Lung (tissue), 12 donors: ENCODE results near the gene ZNF254. TPM values are rescaled to one million over a fixed set of nuclear protein-coding genes. Genes with fewer than 3 reads are reported as not detected.

ENCODE experiments used
- ATAC-seq: fragments of 200-7000 bp; cut with Tn5 transposase; one replicate; pipeline ENCODE4 v1.9.1; 2020; ENCODE audit warnings: moderate number of reproducible peaks; ENCODE audit not compliant: insufficient read depth, low FRiP score
- DNase-seq, 3 donors: peaks; one replicate each; pipeline ENCODE4 v3.0.0-alpha.2; 2013 to 2017
- H3K27ac ChIP-seq, 2 donors: one replicate each; pipeline ENCODE4 v1.5.1; 2013; ENCODE audit warnings: mild to moderate bottlenecking in 2 of 2, moderate library complexity in 2 of 2, control low read depth in 1 of 2, inconsistent platforms in 1 of 2, low read depth in 1 of 2, low read length in 1 of 2
- H3K27me3 ChIP-seq, 3 donors: one replicate each; pipeline ENCODE4 v1.5.1; 2013; ENCODE audit warnings: low read length in 2 of 3; ENCODE audit not compliant: control insufficient read depth in 3 of 3, insufficient read depth in 3 of 3
- H3K36me3 ChIP-seq, 4 donors: one replicate each; pipeline ENCODE4 v1.5.1; 2013; ENCODE audit warnings: low read length in 4 of 4, mild to moderate bottlenecking in 1 of 4, moderate library complexity in 1 of 4; ENCODE audit not compliant: control insufficient read depth in 4 of 4, insufficient read depth in 4 of 4
- H3K4me1 ChIP-seq, 5 donors: one replicate each; pipeline ENCODE4 v1.5.1; 2013; ENCODE audit warnings: low read length in 5 of 5, mild to moderate bottlenecking in 2 of 5, moderate library complexity in 1 of 5; ENCODE audit not compliant: control insufficient read depth in 5 of 5, insufficient read depth in 5 of 5
- H3K4me3 ChIP-seq: one replicate; pipeline ENCODE4 v1.5.1; 2013; ENCODE audit warnings: mild to moderate bottlenecking, control low read depth, moderate library complexity
- H3K9ac ChIP-seq, 2 donors: one replicate each; pipeline ENCODE4 v1.5.1; 2013; ENCODE audit warnings: low read length in 2 of 2, control low read depth in 1 of 2; ENCODE audit not compliant: insufficient read depth in 1 of 2
- H3K9me3 ChIP-seq, 4 donors: one replicate each; pipeline ENCODE4 v1.5.1; 2013; ENCODE audit warnings: low read length in 3 of 4, mild to moderate bottlenecking in 1 of 4, moderate library complexity in 1 of 4; ENCODE audit not compliant: control insufficient read depth in 4 of 4, insufficient read depth in 3 of 4
- CTCF ChIP-seq: IDR thresholded peaks from 2 replicates; pipeline ENCODE4 v1.5.1; 2012; ENCODE audit warnings: mild to moderate bottlenecking; ENCODE audit errors: control extremely low read depth, extremely low read depth
- WGBS, 2 donors: extraction: QIAGEN DNeasy Blood & Tissue Kit; methylation state at CpG; one replicate each; pipeline ENCODE4 v1.1.7; 2013; 5-methylcytosine and 5-hydroxymethylcytosine counted together
- polyA plus RNA-seq, 2 donors: library from polyadenylated mRNA; stranded (reverse); fragments of 200-250 nt; gene quantifications; one replicate each; pipeline ENCODE4 v1.2.1, GENCODE V29; 2013
- total RNA-seq, 2 donors: library from RNA; depleted of rRNA in 1 of 2; stranded (reverse); fragments of >200 nt in 1 of 2; gene quantifications; one replicate each; pipeline ENCODE4 v1.2.1, GENCODE V29; 2014 to 2021
- donor health status: control.
- donor health status: control.
- donor health status: Bipolar disorder and iron deficiency.
- donor health status: healthy.
- donor health status: DM: yes; HTN: yes; CAD: no.

Gene ZNF254
- total and polyA plus RNA-seq, 4 donors = 4.5 to 68.7 (median 10.5) TPM

GRCh38 chr19:24140591-24140990 lies 53.6 kb downstream of the ZNF254 start:
- no peak for TF ChIP-seq CTCF
- no peaks in the 10 kb centered on the region for H3K27me3 ChIP-seq
- H3K4me3 ChIP-seq = no peak overlapping the region
- no peak overlapping the region for H3K9ac ChIP-seq
- no peaks in the 10 kb centered on the region for H3K4me1 ChIP-seq
- ATAC-seq (no peak), DNase-seq (no peak)
- H3K9me3 ChIP-seq = peaks cover 0 to 34% (median 16%) of the 10 kb centered on the region in 4 donors
- no peak overlapping the region for H3K27ac ChIP-seq
- H3K36me3 ChIP-seq = peaks cover 0 to 24% (median 5%) of the 10 kb centered on the region in 4 donors

- Histone ChIP-seq H3K27ac (no peak overlapping the region), H3K4me3 (no peak overlapping the region), H3K9ac (no peak overlapping the region), H3K4me1 (no peaks in the 10 kb centered on the region), H3K27me3 (no peaks in the 10 kb centered on the region), H3K36me3 (peaks cover 0 to 24% (median 7%) of the 10 kb centered on the region in 4 donors), H3K9me3 (peaks cover 0 to 33% (median 16%) of the 10 kb centered on the region in 4 donors)
- TF ChIP-seq CTCF = no peak
- no peak for DNase-seq
- ATAC-seq = no peak
These were observed 54.6 kb downstream of the ZNF254 start for GRCh38 chr19:24141612-24142011.

GRCh38 chr19:24142771-24143170 lies 55.8 kb downstream of the ZNF254 start:
- no peaks in the 10 kb centered on the region for H3K27me3 ChIP-seq
- no peak overlapping the region for H3K9ac ChIP-seq
- peaks cover 3 to 15% (median 5%) of the 10 kb centered on the region in 4 donors for H3K36me3 ChIP-seq
- no peak overlapping the region for H3K4me3 ChIP-seq
- ATAC-seq = no peak
- peaks cover 0 to 25% (median 14%) of the 10 kb centered on the region in 4 donors for H3K9me3 ChIP-seq
- WGBS, 2 donors = 98 to 100% methylated on average over 3 of the region's 3 CpGs
- no peak overlapping the region for H3K27ac ChIP-seq
- no peaks in the 10 kb centered on the region for H3K4me1 ChIP-seq
- no peak for DNase-seq
- TF ChIP-seq CTCF = no peak

GRCh38 chr19:24159707-24160106 lies 72.7 kb downstream of the ZNF254 start:
- WGBS, 2 donors = 82 to 89% methylated on average over 2 of the region's 2 CpGs
- Histone ChIP-seq H3K9me3 (peaks cover 0 to 23% (median 12%) of the 10 kb centered on the region in 4 donors), H3K36me3 (peaks cover 0 to 24% (median 5%) of the 10 kb centered on the region in 4 donors), H3K4me3 (no peak overlapping the region), H3K27ac (no peak overlapping the region), H3K9ac (no peak overlapping the region), H3K27me3 (no peaks in the 10 kb centered on the region), H3K4me1 (no peaks in the 10 kb centered on the region)
- ATAC-seq (no peak), DNase-seq (peak in 1 of 3 donors; percentile 16)
- no peak for TF ChIP-seq CTCF
